NCI-H446 (cell line): Measurements from ENCODE around the gene GLDN.

Source experiments
- DNase-seq, 2 experiments: peaks; one replicate each; lab custom pipeline; 2025; lab: John Stamatoyannopoulos, UW

Gene GLDN

GRCh38 chr15:51356983-51357382, 15.5 kb downstream of the GLDN start:
- DNase-seq = no peak

- no peak for DNase-seq
These were observed 18.5 kb downstream of the GLDN start for GRCh38 chr15:51359981-51360380.

- DNase-seq = no peak
These were observed 21.9 kb downstream of the GLDN start for GRCh38 chr15:51363383-51363782.

- DNase-seq = no peak
These were observed 24.0 kb downstream of the GLDN start for GRCh38 chr15:51365417-51365816.

- no peak for DNase-seq
These were observed 24.6 kb downstream of the GLDN start for GRCh38 chr15:51366071-51366470.

- DNase-seq = no peak
These were observed 25.5 kb downstream of the GLDN start for GRCh38 chr15:51366920-51367319.

- no peak for DNase-seq
These were observed 26.0 kb downstream of the GLDN start for GRCh38 chr15:51367322-51367976.

- no peak for DNase-seq
These were observed 26.9 kb downstream of the GLDN start for GRCh38 chr15:51368307-51368706.

- no peak for DNase-seq
These were observed 27.4 kb downstream of the GLDN start for GRCh38 chr15:51368751-51369450.

- no peak for DNase-seq
These were observed 28.0 kb downstream of the GLDN start for GRCh38 chr15:51369451-51369761.

- peak in 1 of 2 experiments; percentile 10 for DNase-seq
These were observed 29.8 kb downstream of the GLDN start for GRCh38 chr15:51371266-51371665.

- no peak for DNase-seq
These were observed 32.7 kb downstream of the GLDN start for GRCh38 chr15:51374131-51374530.

- no peak for DNase-seq
These were observed 34.6 kb downstream of the GLDN start for GRCh38 chr15:51375966-51376640.

GRCh38 chr15:51377038-51377786, 35.8 kb downstream of the GLDN start:
- DNase-seq = no peak

- DNase-seq = no peak
These were observed 37.0 kb downstream of the GLDN start for GRCh38 chr15:51378406-51378805.

GRCh38 chr15:51379390-51379789, 37.9 kb downstream of the GLDN start:
- DNase-seq = no peak

- DNase-seq = peak; percentile 18 to 68
These were observed 39.7 kb downstream of the GLDN start for GRCh38 chr15:51380999-51381806.

GRCh38 chr15:51382787-51383186, 41.3 kb downstream of the GLDN start:
- peak; percentile 8 to 52 for DNase-seq

GRCh38 chr15:51386029-51386428, 44.6 kb downstream of the GLDN start:
- no peak for DNase-seq

- DNase-seq = no peak
These were observed 45.0 kb downstream of the GLDN start for GRCh38 chr15:51386486-51386885.

GRCh38 chr15:51386960-51387698, 45.7 kb downstream of the GLDN start:
- no peak for DNase-seq
